AG04449 (cell line): ENCODE data around the gene SPON1.

Source experiments
- CTCF ChIA-PET: fragments of 350-600 bp; formaldehyde crosslinking; extraction: SDS; loops from one replicate; lab custom pipeline; 2021; ENCODE audit warnings: antibody characterized with exemption; lab: Yijun Ruan, JAX
- POLR2A ChIA-PET: fragments of 400-600, 350-600 bp; formaldehyde crosslinking; extraction: SDS; loops from one replicate; lab custom pipeline; 2020; ENCODE audit warnings: antibody characterized with exemption, inconsistent platforms; lab: Yijun Ruan, JAX
- DNase-seq: peaks from one replicate; pipeline ENCODE4 v3.0.0-alpha.2; 2010; ENCODE audit warnings: low read depth, low spot score
- H3K4me3 ChIP-seq: 2 replicates; pipeline ENCODE4 v1.5.1; 2011; ENCODE audit warnings: low read depth, mild to moderate bottlenecking, control low read depth, low read length
- CTCF ChIP-seq: IDR thresholded peaks from one replicate; pipeline ENCODE4 v1.5.1; 2011; ENCODE audit warnings: mild to moderate bottlenecking, moderate library complexity, low read length, control low read depth, inconsistent platforms; ENCODE audit not compliant: insufficient read depth; ENCODE audit errors: missing control alignments

Gene SPON1

GRCh38 chr11:14181121-14181520 is 218.6 kb downstream of the SPON1 start:
- ChIA-PET CTCF (no interaction called here), POLR2A (no interaction called here)
- no peak for DNase-seq
- no peak for TF ChIP-seq CTCF
- no peak overlapping the region for H3K4me3 ChIP-seq

- ChIA-PET CTCF (no interaction called here), POLR2A (no interaction called here)
- H3K4me3 ChIP-seq = no peak overlapping the region
- no peak for TF ChIP-seq CTCF
- no peak for DNase-seq
Measured at GRCh38 chr11:14182833-14183364, 220.4 kb downstream of the SPON1 start.

GRCh38 chr11:14184028-14184940 is 221.8 kb downstream of the SPON1 start:
- CTCF ChIA-PET = no interaction called here
- no peak overlapping the region for H3K4me3 ChIP-seq
- DNase-seq = no peak
- no peak for TF ChIP-seq CTCF
- POLR2A ChIA-PET = no interaction called here

DNA sequence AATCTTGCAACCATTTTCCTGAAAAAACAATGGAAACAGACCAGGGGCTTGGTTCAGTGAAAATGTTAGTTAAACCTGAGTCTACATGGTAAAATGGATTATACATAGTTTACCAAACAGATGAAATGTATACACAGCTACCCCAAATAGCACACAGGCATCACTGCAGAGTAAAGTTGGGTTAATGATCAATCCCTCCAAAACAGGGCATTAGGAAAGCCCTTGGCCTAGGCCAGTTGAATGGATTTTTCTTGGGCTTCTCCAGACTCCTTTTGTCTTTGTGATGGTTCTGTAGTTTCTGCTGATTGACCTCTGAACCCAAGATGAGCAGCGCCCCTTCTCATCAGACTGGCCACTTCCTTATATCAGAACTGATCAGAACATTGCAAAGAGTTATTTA is 222.9 kb downstream of the SPON1 start:
- H3K4me3 ChIP-seq = no peak overlapping the region
- TF ChIP-seq CTCF = no peak
- POLR2A ChIA-PET = no interaction called here
- DNase-seq = no peak
- CTCF ChIA-PET = no interaction called here

GRCh38 chr11:14186046-14186775 is 223.7 kb downstream of the SPON1 start:
- ChIA-PET POLR2A (no interaction called here), CTCF (no interaction called here)
- no peak overlapping the region for H3K4me3 ChIP-seq
- no peak for DNase-seq
- TF ChIP-seq CTCF = no peak

- no peak for TF ChIP-seq CTCF
- ChIA-PET CTCF (interaction anchor here (1.4 kb wide), 1 partner anchor 235 kb away, joined by 3 read pairs; no protein-coding TSS in a partner anchor), POLR2A (no interaction called here)
- no peak for DNase-seq
- H3K4me3 ChIP-seq = no peak overlapping the region
Measured at GRCh38 chr11:14189874-14190273, 227.4 kb downstream of the SPON1 start.
